H9 (cell line): ENCODE data around the gene PHKA2. TPM values are rescaled to one million over a fixed set of nuclear protein-coding genes. Genes with fewer than 3 reads are reported as not detected.

ENCODE experiments used
- DNase-seq: peaks from one replicate; pipeline ENCODE4 v3.0.0-alpha.2; 2017
- H2AFZ ChIP-seq: one replicate; pipeline ENCODE4 v1.6.1; 2013; ENCODE audit warnings: mild to moderate bottlenecking, low read length, control low read depth, moderate library complexity
- H2AK5ac ChIP-seq: 2 replicates; pipeline ENCODE4 v1.6.1; 2013; ENCODE audit warnings: low read length, control low read depth, mixed read lengths; ENCODE audit not compliant: insufficient read length
- H2BK120ac ChIP-seq: one replicate; pipeline ENCODE4 v1.6.1; 2013; ENCODE audit warnings: low read depth, mild to moderate bottlenecking, low read length, control low read depth, inconsistent platforms; ENCODE audit not compliant: poor library complexity, severe bottlenecking
- H2BK12ac ChIP-seq: 2 replicates; pipeline ENCODE4 v1.6.1; 2013; ENCODE audit warnings: low read length, control low read depth, mixed read lengths, low read depth; ENCODE audit not compliant: insufficient read length
- H2BK15ac ChIP-seq: 2 replicates; pipeline ENCODE4 v1.6.1; 2013; ENCODE audit warnings: low read depth, low read length, control low read depth
- H2BK20ac ChIP-seq: one replicate; pipeline ENCODE4 v1.6.1; 2013; ENCODE audit warnings: low read depth, mild to moderate bottlenecking, low read length, control low read depth, inconsistent platforms; ENCODE audit not compliant: poor library complexity, severe bottlenecking
- H2BK5ac ChIP-seq: 2 replicates; pipeline ENCODE4 v1.6.1; 2013; ENCODE audit warnings: low read length, control low read depth, mixed read lengths; ENCODE audit not compliant: insufficient read length
- H3K14ac ChIP-seq: 2 replicates; pipeline ENCODE4 v1.6.1; 2013; ENCODE audit warnings: low read length, control low read depth; ENCODE audit not compliant: insufficient read depth
- H3K18ac ChIP-seq: 2 replicates; pipeline ENCODE4 v1.6.1; 2013; ENCODE audit warnings: low read depth, mild to moderate bottlenecking, mixed read lengths, low read length, control low read depth; ENCODE audit not compliant: insufficient read length
- H3K23ac ChIP-seq: 2 replicates; pipeline ENCODE4 v1.6.1; 2013; ENCODE audit warnings: low read length, control low read depth, mixed read lengths, low read depth; ENCODE audit not compliant: insufficient read length
- H3K23me2 ChIP-seq: 2 replicates; pipeline ENCODE4 v1.6.1; 2013; ENCODE audit warnings: low read depth, mild to moderate bottlenecking, mixed read lengths, low read length, control low read depth; ENCODE audit not compliant: insufficient read length, poor library complexity, severe bottlenecking
- H3K27ac ChIP-seq: 2 replicates; pipeline ENCODE4 v1.5.1; 2013; ENCODE audit warnings: low read length, control low read depth, mixed read lengths, low read depth; ENCODE audit not compliant: insufficient read length
- H3K27me3 ChIP-seq: 2 replicates; pipeline ENCODE4 v1.6.1; 2013; ENCODE audit warnings: low read length, control low read depth, inconsistent platforms; ENCODE audit not compliant: insufficient read depth
- H3K4ac ChIP-seq: 2 replicates; pipeline ENCODE4 v1.6.1; 2013; ENCODE audit warnings: low read depth, mild to moderate bottlenecking, control low read depth, inconsistent platforms, low read length, moderate library complexity
- H3K4me1 ChIP-seq: 2 replicates; pipeline ENCODE4 v1.6.1; 2013; ENCODE audit warnings: low read length, control low read depth, inconsistent platforms; ENCODE audit not compliant: insufficient read depth
- H3K4me2 ChIP-seq: 2 replicates; pipeline ENCODE4 v1.6.1; 2013; ENCODE audit warnings: low read length, control low read depth, mixed read lengths; ENCODE audit not compliant: insufficient read length, insufficient read depth
- H3K56ac ChIP-seq: 2 replicates; pipeline ENCODE4 v1.6.1; 2013; ENCODE audit warnings: low read depth, mild to moderate bottlenecking, mixed read lengths, low read length, control low read depth; ENCODE audit not compliant: insufficient read length
- H3K79me1 ChIP-seq: 2 replicates; pipeline ENCODE4 v1.6.1; 2013; ENCODE audit warnings: low read depth, mild to moderate bottlenecking, moderate library complexity, low read length, control low read depth, inconsistent platforms; ENCODE audit not compliant: insufficient read depth, poor library complexity, severe bottlenecking
- H3K79me2 ChIP-seq: 2 replicates; pipeline ENCODE4 v1.6.1; 2013; ENCODE audit warnings: low read length, control low read depth, inconsistent platforms; ENCODE audit not compliant: insufficient read depth
- H3K9ac ChIP-seq: 2 replicates; pipeline ENCODE4 v1.6.1; 2013; ENCODE audit warnings: low read length, control low read depth, mixed read lengths; ENCODE audit not compliant: insufficient read length; ENCODE audit errors: extremely low read depth
- H3K9me3 ChIP-seq: one replicate; pipeline ENCODE4 v1.6.1; 2013; ENCODE audit warnings: low read depth, low read length, inconsistent platforms; ENCODE audit not compliant: control insufficient read depth
- H3T11ph ChIP-seq: one replicate; pipeline ENCODE4 v1.6.1; 2013; ENCODE audit warnings: mild to moderate bottlenecking, low read length, control low read depth, inconsistent platforms
- H4K20me1 ChIP-seq: one replicate; pipeline ENCODE4 v1.6.1; 2013; ENCODE audit not compliant: control insufficient read depth, insufficient read length, insufficient read depth
- H4K5ac ChIP-seq: 2 replicates; pipeline ENCODE4 v1.6.1; 2013; ENCODE audit warnings: low read depth, mild to moderate bottlenecking, mixed read lengths, low read length, control low read depth; ENCODE audit not compliant: insufficient read length
- H4K8ac ChIP-seq: replicated peaks from 2 replicates; pipeline ENCODE4 v1.6.1; 2013; ENCODE audit warnings: low read length, control low read depth, mixed read lengths, low read depth; ENCODE audit not compliant: insufficient read length
- H4K91ac ChIP-seq: 2 replicates; pipeline ENCODE4 v1.6.1; 2013; ENCODE audit warnings: low read depth, mild to moderate bottlenecking, moderate library complexity, mixed read lengths, low read length, control low read depth; ENCODE audit not compliant: insufficient read length
- H3K27ac Mint-ChIP-seq, 3 experiments: 2 replicates in 2 of 3; 3 replicates in 1 of 3; pipeline ENCODE4 v1.8.0; 2020 to 2021; ENCODE audit warnings: mixed read lengths in 3 of 3, mild to moderate bottlenecking in 1 of 3, moderate library complexity in 1 of 3
- H3K27me3 Mint-ChIP-seq: 2 replicates; pipeline ENCODE4 v1.8.0; 2021; ENCODE audit warnings: low read depth, mild to moderate bottlenecking, moderate library complexity, mixed read lengths
- H3K36me3 Mint-ChIP-seq, 3 experiments: 2 replicates in 2 of 3; 3 replicates in 1 of 3; pipeline ENCODE4 v1.8.0; 2020 to 2021; ENCODE audit warnings: low read depth in 3 of 3, mixed read lengths in 3 of 3; ENCODE audit not compliant: insufficient read depth in 1 of 3
- H3K4me1 Mint-ChIP-seq, 2 experiments: 2 replicates each; pipeline ENCODE4 v1.8.0; 2020; ENCODE audit warnings: mixed read lengths in 2 of 2
- H3K4me3 Mint-ChIP-seq, 2 experiments: 2 replicates in 1 of 2; 3 replicates in 1 of 2; pipeline ENCODE4 v1.8.0; 2020 to 2021; ENCODE audit warnings: mild to moderate bottlenecking in 2 of 2, mixed read lengths in 2 of 2, moderate library complexity in 1 of 2
- H3K9me3 Mint-ChIP-seq, 2 experiments: 2 replicates in 1 of 2; 3 replicates in 1 of 2; pipeline ENCODE4 v1.8.0; 2020; ENCODE audit warnings: mild to moderate bottlenecking in 2 of 2, mixed read lengths in 2 of 2, moderate library complexity in 1 of 2
- WGBS: extraction: QIAGEN DNeasy Blood & Tissue Kit; methylation state at CpG from one replicate; pipeline ENCODE4 v1.1.7; 2013; ENCODE audit warnings: missing lambda C conversion rate, low lambda C conversion rate, mixed read lengths; ENCODE audit not compliant: insufficient read length; ENCODE audit errors: extremely low coverage; 5-methylcytosine and 5-hydroxymethylcytosine counted together
- total RNA-seq: library from RNA; stranded (reverse); gene quantifications from 2 replicates; pipeline ENCODE4 v1.2.1, GENCODE V29; 2021
- TF ChIP-seq, protein P1 (sequence below): fragments of 200-600 bp; sonication (generic); conservative IDR thresholded peaks from 3 replicates; pipeline ENCODE4 v1.8.0; 2021; ENCODE audit warnings: antibody characterized with exemption, mild to moderate bottlenecking

The PHKA2 gene
- total RNA-seq, 1 experiment from 2014 or later, result 24.2 TPM

DNA sequence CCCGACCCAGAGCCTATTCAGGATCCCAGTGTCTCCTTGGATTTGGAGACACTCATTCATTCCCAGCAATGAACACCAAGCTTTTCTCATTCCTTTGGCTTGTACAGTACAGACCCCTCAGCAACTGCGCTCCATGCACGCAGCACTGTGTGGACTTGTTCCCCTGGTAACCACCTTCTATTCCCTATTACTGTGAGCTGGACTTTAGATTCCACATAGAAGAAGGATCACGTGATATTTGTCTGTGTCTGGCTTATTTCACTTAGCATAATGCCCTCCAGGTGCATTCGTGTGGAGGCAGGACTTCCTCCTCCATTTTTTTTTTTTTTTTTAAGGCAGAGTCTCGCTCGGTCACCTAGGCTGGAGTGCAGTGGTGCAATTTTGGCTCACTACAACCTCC lies 106.4 kb downstream of the PHKA2 start:
- Histone ChIP-seq H3K56ac (no peak overlapping the region), H3T11ph (no peak overlapping the region), H3K14ac (no peak overlapping the region), H4K8ac (no peak overlapping the region), H2AFZ (no peak overlapping the region), H2AK5ac (no peak overlapping the region), H4K20me1 (no peaks in the 10 kb centered on the region), H2BK12ac (no peak overlapping the region), H3K18ac (no peak overlapping the region), H3K9me3 (peaks cover 45% of the 10 kb centered on the region), H2BK120ac (no peak overlapping the region), H3K4ac (no peak overlapping the region), H3K23me2 (no peaks in the 10 kb centered on the region), H3K4me2 (no peak overlapping the region), H4K91ac (no peak overlapping the region), H3K27ac (no peak overlapping the region), H3K27me3 (no peaks in the 10 kb centered on the region), H3K4me1 (no peaks in the 10 kb centered on the region), H2BK15ac (no peak overlapping the region), H4K5ac (no peak overlapping the region), H2BK20ac (no peak overlapping the region), H2BK5ac (no peak overlapping the region), H3K23ac (no peak overlapping the region), H3K9ac (no peak overlapping the region), H3K79me1 (no peaks in the 10 kb centered on the region), H3K79me2 (no peaks in the 10 kb centered on the region)
- TF ChIP-seq, protein P1, sequence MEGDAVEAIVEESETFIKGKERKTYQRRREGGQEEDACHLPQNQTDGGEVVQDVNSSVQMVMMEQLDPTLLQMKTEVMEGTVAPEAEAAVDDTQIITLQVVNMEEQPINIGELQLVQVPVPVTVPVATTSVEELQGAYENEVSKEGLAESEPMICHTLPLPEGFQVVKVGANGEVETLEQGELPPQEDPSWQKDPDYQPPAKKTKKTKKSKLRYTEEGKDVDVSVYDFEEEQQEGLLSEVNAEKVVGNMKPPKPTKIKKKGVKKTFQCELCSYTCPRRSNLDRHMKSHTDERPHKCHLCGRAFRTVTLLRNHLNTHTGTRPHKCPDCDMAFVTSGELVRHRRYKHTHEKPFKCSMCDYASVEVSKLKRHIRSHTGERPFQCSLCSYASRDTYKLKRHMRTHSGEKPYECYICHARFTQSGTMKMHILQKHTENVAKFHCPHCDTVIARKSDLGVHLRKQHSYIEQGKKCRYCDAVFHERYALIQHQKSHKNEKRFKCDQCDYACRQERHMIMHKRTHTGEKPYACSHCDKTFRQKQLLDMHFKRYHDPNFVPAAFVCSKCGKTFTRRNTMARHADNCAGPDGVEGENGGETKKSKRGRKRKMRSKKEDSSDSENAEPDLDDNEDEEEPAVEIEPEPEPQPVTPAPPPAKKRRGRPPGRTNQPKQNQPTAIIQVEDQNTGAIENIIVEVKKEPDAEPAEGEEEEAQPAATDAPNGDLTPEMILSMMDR, result no peak
- Mint-ChIP-seq H3K4me3 (no peak overlapping the region), H3K36me3 (peaks cover 3 to 4% (median 4%) of the 10 kb centered on the region in 3 experiments; a peak in 6 of 7 replicates), H3K27ac (no peak overlapping the region), H3K4me1 (peaks cover 0 to 4% of the 10 kb centered on the region in 2 experiments; a peak in 1 of 4 replicates), H3K9me3 (peaks cover 81% of the 10 kb centered on the region in 2 experiments), H3K27me3 (peaks cover 2% of the 10 kb centered on the region)
- DNase-seq, result no peak
- no CpG with 5 or more reads among the region's 7 CpGs for WGBS
